NT2/D1 (cell line): ENCODE measurements around the gene AVPR1B.

Experiments
- SUZ12 ChIP-seq: IDR thresholded peaks from 2 replicates; pipeline ENCODE4 v1.6.1; 2011; ENCODE audit not compliant: insufficient read length, insufficient read depth; ENCODE audit errors: extremely low read depth
- YY1 ChIP-seq: IDR thresholded peaks from 2 replicates; pipeline ENCODE4 v1.6.1; 2011; ENCODE audit not compliant: insufficient read length, insufficient read depth
- ZNF274 ChIP-seq: IDR thresholded peaks from 2 replicates; pipeline ENCODE4 v1.6.1; 2011; ENCODE audit warnings: mild to moderate bottlenecking, low read depth, low read length

GRCh38 chr1:206116873-206117150 is 376 bp downstream of the AVPR1B start:
- TF ChIP-seq ZNF274 (no peak), YY1 (no peak), SUZ12 (no peak)
